GM12873 (cell line): Measurements from ENCODE around the gene PBRM1.

ENCODE experiments used
- TF ChIP-seq, protein P1 (sequence below): IDR thresholded peaks from 2 replicates; pipeline ENCODE4 v1.5.1; 2012; ENCODE audit warnings: low read depth, mild to moderate bottlenecking, moderate library complexity, low read length, control low read depth; ENCODE audit not compliant: insufficient read depth; ENCODE audit errors: missing control alignments

PBRM1 gene

DNA sequence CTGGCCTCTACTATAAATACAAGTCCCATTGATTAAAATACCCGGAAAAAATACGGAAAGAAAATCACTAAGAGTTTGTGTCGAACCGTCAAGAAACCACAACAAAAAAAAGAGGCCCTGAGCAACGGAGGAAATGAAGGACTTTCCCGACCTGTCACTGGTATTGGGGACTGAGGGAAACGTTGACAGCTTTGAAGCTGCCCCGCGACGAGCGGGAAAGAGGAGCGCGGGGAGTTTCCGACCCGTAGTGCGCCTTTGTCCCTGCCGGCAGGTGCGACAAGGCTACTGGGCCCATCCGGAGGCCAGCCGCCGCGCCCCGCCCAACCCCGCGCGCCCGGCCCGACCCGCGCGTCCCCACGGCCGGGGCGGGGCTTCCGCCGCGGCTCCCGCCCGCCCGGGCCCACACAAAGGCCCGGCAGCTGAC, 416 bp downstream of the PBRM1 start:
- TF ChIP-seq, protein P1, sequence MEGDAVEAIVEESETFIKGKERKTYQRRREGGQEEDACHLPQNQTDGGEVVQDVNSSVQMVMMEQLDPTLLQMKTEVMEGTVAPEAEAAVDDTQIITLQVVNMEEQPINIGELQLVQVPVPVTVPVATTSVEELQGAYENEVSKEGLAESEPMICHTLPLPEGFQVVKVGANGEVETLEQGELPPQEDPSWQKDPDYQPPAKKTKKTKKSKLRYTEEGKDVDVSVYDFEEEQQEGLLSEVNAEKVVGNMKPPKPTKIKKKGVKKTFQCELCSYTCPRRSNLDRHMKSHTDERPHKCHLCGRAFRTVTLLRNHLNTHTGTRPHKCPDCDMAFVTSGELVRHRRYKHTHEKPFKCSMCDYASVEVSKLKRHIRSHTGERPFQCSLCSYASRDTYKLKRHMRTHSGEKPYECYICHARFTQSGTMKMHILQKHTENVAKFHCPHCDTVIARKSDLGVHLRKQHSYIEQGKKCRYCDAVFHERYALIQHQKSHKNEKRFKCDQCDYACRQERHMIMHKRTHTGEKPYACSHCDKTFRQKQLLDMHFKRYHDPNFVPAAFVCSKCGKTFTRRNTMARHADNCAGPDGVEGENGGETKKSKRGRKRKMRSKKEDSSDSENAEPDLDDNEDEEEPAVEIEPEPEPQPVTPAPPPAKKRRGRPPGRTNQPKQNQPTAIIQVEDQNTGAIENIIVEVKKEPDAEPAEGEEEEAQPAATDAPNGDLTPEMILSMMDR = no peak

DNA sequence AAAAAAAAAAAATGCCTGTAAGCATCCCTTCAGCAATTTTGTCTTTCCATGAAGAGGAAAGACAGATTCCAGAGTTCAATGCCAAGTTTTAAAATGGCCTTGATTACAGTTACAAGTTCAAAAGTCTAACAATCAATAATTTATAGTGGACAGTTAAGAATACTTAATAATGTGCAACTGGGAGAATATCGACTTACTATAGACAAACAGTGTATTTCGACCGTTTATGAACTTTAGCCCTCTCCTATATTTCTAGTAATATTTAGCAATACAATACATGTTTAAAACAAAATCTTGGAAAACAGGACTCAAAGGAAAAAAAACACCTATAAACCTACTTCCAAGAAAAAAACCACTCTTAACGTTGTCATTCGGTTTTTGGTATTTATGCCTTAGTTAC, 1.5 kb downstream of the PBRM1 start:
- TF ChIP-seq, protein P1 = no peak

GRCh38 chr3:52683611-52684010, 2.1 kb downstream of the PBRM1 start:
- TF ChIP-seq, protein P1 = no peak

- TF ChIP-seq, protein P1 = peak; percentile 33
Observed at GRCh38 chr3:52682016-52682415, 3.7 kb downstream of the PBRM1 start.

- TF ChIP-seq, protein P1 = no peak
Observed at GRCh38 chr3:52681596-52681995, 4.1 kb downstream of the PBRM1 start.

- TF ChIP-seq, protein P1 = no peak
Observed at GRCh38 chr3:52679811-52680210, 5.9 kb downstream of the PBRM1 start.

DNA sequence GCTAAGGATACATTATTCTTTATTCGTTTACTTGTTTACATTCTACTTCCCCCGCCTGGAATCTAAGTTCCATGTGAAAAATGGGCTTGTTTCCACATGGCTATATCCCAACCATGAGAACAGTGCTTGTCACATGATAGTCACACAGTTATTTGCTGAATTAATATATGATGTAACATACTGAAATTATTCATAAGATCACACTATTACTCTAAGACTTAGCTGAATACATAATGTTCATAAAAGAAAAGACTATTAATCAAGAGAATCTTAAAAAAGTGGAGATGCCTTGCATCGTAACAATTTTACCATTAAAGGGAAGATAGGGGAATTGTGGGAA, 6.5 kb downstream of the PBRM1 start:
- TF ChIP-seq, protein P1 = no peak
